ENCODE data around the gene ZSWIM7. TPM values are rescaled to one million over a fixed set of nuclear protein-coding genes. Genes with fewer than 3 reads are reported as not detected.
A peak's percentile ranks its signal among the peaks of the same experiment; 100 is the strongest.

The ZSWIM7 gene
- total RNA-seq, result 10 to 100 TPM; 19.3 to 20.0 TPM

- Mint-ChIP-seq H3K9me3 (ENCODE audit: insufficient read depth) (no peaks in the 10 kb centered on the region), H3K4me3 (peak within 1 kb of the TSS; percentile 93), H3K27ac (peak within 1 kb of the TSS; percentile 99), H3K4me1 (ENCODE audit: low read depth) (peaks cover 32% of the 10 kb centered on the region), H3K36me3 (ENCODE audit: low read depth) (peaks cover 40% of the 10 kb centered on the region), H3K27me3 (ENCODE audit: low read depth) (no peaks in the 10 kb centered on the region)
- ATAC-seq (peak; percentile 91), DNase-seq (peak; percentile 96)
- ChIA-PET CTCF (interaction anchor here (0.6 to 2.9 kb wide), 10 partner anchors 12 to 579 kb away, joined by 3 to 28 read pairs (median 4); partner anchors contain the start of gene ADORA2B), POLR2A (interaction anchor here (0.6 to 2.4 kb wide), 6 partner anchors 10 to 211 kb away, joined by 3 to 11 read pairs (median 3); partner anchors contain the start of gene ADORA2B)
These were observed at the start of gene ZSWIM7, which contains the start of gene TTC19 for GRCh38 chr17:15999141-15999973. ZSWIM7 (minus strand) TSS chr17:15999704; CDS start chr17:15999594, 110 bp downstream. TTC19 (plus strand) TSS chr17:15999824; CDS start chr17:15999849, 25 bp downstream.

DNA sequence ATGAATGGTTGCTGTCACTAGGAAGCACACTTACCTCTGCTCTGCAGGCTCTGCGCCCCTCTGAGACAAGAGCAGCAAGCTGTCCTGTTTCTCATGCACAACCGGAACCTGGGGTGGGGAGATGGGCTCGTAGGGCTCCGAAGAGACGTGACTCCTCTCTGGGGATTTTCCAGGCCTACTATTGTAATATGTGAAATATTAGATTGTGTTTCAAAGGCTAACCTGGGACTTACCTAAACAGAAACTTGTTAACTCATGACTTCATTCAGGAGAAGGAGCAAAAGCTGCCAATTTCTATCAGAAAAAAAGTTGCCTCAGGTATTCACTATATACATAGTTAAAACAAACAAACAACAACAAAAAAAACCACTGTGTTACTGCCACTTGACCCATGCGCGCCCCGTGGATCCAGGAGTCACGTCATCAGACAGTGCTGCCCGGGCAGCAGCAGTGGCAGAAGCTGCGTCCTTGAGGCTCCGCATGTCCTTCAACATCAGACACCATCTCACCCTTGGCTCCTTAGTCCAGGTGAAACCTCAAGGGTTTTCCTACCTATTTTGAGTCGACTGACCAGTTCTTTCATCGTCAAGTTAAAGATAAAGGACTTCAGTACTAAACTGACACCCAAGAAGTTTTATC, 49.4 kb upstream of the ZSWIM7 start:
- Mint-ChIP-seq H3K9me3 (ENCODE audit: insufficient read depth) (no peaks in the 10 kb centered on the region), H3K27ac (no peak overlapping the region), H3K4me1 (ENCODE audit: low read depth) (peaks cover 18% of the 10 kb centered on the region), H3K27me3 (ENCODE audit: low read depth) (no peaks in the 10 kb centered on the region), H3K4me3 (no peak overlapping the region), H3K36me3 (ENCODE audit: low read depth) (peaks cover 59% of the 10 kb centered on the region)
- DNase-seq (no peak), ATAC-seq (no peak)
- CTCF ChIA-PET, result no interaction called here
- POLR2A ChIA-PET, result no interaction called here

DNA sequence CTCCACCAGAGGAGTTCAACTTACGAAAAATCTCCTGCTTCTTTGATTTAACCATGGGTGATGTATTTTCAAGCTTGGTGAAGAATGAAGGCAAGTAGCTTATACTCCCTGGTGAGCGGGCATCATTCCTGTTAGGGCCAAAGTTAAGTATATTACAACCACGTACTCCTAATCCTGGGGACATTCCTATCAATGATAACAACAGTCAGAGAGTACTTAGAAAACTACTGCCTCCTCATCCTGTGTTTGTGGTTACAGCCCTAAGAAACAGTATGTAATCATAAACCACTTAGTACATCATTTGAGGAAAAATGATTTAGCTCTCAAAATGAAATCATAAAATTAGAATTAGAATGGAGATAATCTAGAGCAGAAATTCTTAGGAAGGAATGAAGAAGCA, 47.5 kb upstream of the ZSWIM7 start:
- H3K27me3 Mint-ChIP-seq (ENCODE audit: low read depth), result no peaks in the 10 kb centered on the region
- H3K4me3 Mint-ChIP-seq, result no peak overlapping the region
- H3K27ac Mint-ChIP-seq, result no peak overlapping the region
- H3K36me3 Mint-ChIP-seq (ENCODE audit: low read depth), result peaks cover 58% of the 10 kb centered on the region
- ATAC-seq (no peak), DNase-seq (no peak)
- no peaks in the 10 kb centered on the region for H3K9me3 Mint-ChIP-seq (ENCODE audit: insufficient read depth)
- CTCF ChIA-PET, result interaction anchor here (1.4 to 1.7 kb wide), 2 partner anchors 9 to 19 kb away, joined by 4 to 6 read pairs; no protein-coding TSS in a partner anchor
- POLR2A ChIA-PET, result no interaction called here
- H3K4me1 Mint-ChIP-seq (ENCODE audit: low read depth), result peaks cover 15% of the 10 kb centered on the region

GRCh38 chr17:16044487-16044886, 45.0 kb upstream of the ZSWIM7 start:
- H3K36me3 Mint-ChIP-seq (ENCODE audit: low read depth), result peaks cover 64% of the 10 kb centered on the region

GRCh38 chr17:16040710-16041251, 41.3 kb upstream of the ZSWIM7 start:
- H3K9me3 Mint-ChIP-seq (ENCODE audit: insufficient read depth), result no peaks in the 10 kb centered on the region
- no peak for ATAC-seq
- no peak for DNase-seq
- ChIA-PET POLR2A (no interaction called here), CTCF (no interaction called here)
- H3K4me1 Mint-ChIP-seq (ENCODE audit: low read depth), result no peaks in the 10 kb centered on the region
- H3K27me3 Mint-ChIP-seq (ENCODE audit: low read depth), result no peaks in the 10 kb centered on the region
- peaks cover 70% of the 10 kb centered on the region for H3K36me3 Mint-ChIP-seq (ENCODE audit: low read depth)
- H3K27ac Mint-ChIP-seq, result peak overlapping the region; percentile 43
- H3K4me3 Mint-ChIP-seq, result no peak overlapping the region

More at GRCh38 chr17:16044487-16044886, 45.0 kb upstream of the ZSWIM7 start:
- DNase-seq (no peak), ATAC-seq (no peak)
- no peak overlapping the region for H3K4me3 Mint-ChIP-seq
- no peak overlapping the region for H3K27ac Mint-ChIP-seq
- ChIA-PET POLR2A (no interaction called here), CTCF (no interaction called here)
- no peaks in the 10 kb centered on the region for H3K27me3 Mint-ChIP-seq (ENCODE audit: low read depth)
- H3K9me3 Mint-ChIP-seq (ENCODE audit: insufficient read depth), result no peaks in the 10 kb centered on the region
- peaks cover 15% of the 10 kb centered on the region for H3K4me1 Mint-ChIP-seq (ENCODE audit: low read depth)

GRCh38 chr17:16037636-16038035, 38.1 kb upstream of the ZSWIM7 start:
- no peak for DNase-seq
- ChIA-PET POLR2A (no interaction called here), CTCF (interaction anchor here (0.8 to 1.9 kb wide), 2 partner anchors 9 kb away, joined by 3 to 6 read pairs; no protein-coding TSS in a partner anchor)
- peak overlapping the region; percentile 26 for H3K27ac Mint-ChIP-seq
- ATAC-seq, result no peak
- H3K4me3 Mint-ChIP-seq, result no peak overlapping the region
- H3K4me1 Mint-ChIP-seq (ENCODE audit: low read depth), result peaks cover 6% of the 10 kb centered on the region
- H3K27me3 Mint-ChIP-seq (ENCODE audit: low read depth), result no peaks in the 10 kb centered on the region
- H3K36me3 Mint-ChIP-seq (ENCODE audit: low read depth), result peaks cover 76% of the 10 kb centered on the region
- no peaks in the 10 kb centered on the region for H3K9me3 Mint-ChIP-seq (ENCODE audit: insufficient read depth)

DNA sequence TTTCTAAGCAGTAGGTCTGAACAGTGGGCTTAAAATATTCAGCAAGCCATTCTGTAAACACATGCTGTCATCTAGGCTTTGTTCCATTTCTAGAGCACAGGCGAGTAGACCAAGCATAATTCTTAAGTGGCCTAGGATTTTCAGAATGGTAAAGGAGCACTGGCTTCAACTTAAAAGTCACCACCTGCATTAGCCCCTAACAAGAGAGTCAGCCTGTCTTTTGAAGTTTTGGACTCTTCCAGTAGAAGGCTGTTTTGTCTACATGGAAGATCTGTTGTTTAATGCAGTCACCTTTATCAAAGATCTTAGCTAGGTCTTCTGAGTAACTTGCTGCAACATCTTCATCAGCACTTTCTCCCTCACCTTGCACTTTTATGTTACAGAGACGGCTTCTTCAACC, 36.8 kb upstream of the ZSWIM7 start:
- Mint-ChIP-seq H3K27ac (no peak overlapping the region), H3K4me1 (ENCODE audit: low read depth) (peaks cover 6% of the 10 kb centered on the region), H3K4me3 (no peak overlapping the region), H3K9me3 (ENCODE audit: insufficient read depth) (no peaks in the 10 kb centered on the region), H3K27me3 (ENCODE audit: low read depth) (no peaks in the 10 kb centered on the region), H3K36me3 (ENCODE audit: low read depth) (peaks cover 79% of the 10 kb centered on the region)
- no peak for ATAC-seq
- no peak for DNase-seq
- CTCF ChIA-PET, result no interaction called here
- POLR2A ChIA-PET, result no interaction called here

DNA sequence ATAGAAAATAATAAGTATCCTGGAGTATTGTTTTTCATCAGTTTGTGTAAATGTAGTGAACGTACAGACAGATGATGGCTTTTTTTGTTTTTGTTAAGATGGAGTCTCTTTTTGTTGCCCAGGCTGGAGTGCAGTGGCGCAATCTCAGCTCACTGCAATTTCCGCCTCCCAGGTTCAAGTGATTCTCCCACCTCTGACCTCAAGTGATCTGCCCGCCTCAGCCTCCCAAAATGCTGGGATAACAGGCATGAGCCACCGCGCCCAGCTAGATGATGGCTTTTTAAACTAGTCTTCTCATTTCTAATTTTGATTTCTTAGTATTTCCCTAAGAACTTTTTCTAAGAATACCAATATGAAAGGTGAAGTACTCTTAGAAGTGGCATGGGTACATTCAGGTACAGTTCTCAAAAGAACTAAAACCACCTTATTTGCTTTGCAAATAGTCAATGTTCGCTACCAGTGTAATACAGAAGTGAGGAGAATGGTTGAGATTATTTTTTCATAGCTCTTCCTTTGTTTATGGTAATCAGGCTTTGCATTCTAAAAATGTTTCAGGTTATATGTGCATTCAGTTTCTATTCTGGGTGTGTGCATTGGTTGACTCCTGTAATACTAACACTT, 34.3 kb upstream of the ZSWIM7 start:
- peak overlapping the region; percentile 39 for H3K27ac Mint-ChIP-seq
- H3K36me3 Mint-ChIP-seq (ENCODE audit: low read depth), result peaks cover 87% of the 10 kb centered on the region
- ATAC-seq (no peak), DNase-seq (no peak)
- H3K9me3 Mint-ChIP-seq (ENCODE audit: insufficient read depth), result no peaks in the 10 kb centered on the region
- peaks cover 6% of the 10 kb centered on the region for H3K4me1 Mint-ChIP-seq (ENCODE audit: low read depth)
- H3K4me3 Mint-ChIP-seq, result no peak overlapping the region
- H3K27me3 Mint-ChIP-seq (ENCODE audit: low read depth), result no peaks in the 10 kb centered on the region
- ChIA-PET CTCF (interaction anchor here (1.2 kb wide), 1 partner anchor 9 kb away, joined by 3 read pairs; no protein-coding TSS in a partner anchor), POLR2A (no interaction called here)

DNA sequence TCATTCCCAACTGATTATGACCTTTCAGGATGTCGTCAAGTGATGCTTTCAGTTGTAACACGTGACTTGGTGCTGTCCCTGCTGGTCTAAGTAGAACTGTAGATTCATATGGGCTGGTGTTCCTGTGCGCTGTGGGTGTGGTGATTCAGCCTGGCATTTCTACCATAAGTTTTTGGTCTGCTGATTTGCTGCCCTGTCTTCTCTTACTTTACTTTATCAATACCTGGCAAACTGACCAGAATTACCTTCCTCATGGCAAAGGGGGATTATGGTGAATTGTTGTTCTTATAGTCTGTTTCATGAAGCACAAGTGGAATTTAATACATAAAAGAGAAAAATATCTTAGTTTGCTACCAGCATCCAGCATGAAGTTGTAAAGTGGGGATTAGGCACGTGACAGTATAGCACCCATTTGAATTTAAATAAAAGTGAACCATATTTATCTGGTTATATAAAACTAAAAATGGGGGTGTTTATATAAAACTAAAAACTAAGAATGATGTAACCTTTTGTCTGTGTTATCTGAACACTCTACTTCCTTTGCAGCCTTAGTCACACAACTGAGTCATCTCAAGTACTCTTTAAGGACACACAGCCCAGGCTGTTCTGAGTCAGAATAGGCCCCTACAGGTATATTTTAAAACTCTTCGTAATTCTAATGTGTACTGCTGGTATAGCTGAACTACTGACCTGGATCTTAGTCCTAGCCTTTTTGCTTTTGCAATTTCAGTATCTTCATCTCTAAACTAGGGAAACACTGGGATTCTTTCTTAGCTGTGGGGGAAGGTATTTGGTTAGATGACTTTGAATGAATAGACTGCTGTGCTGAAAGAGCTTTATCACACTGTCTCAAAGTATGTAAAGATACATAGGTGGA, 28.4 kb upstream of the ZSWIM7 start:
- Mint-ChIP-seq H3K36me3 (ENCODE audit: low read depth) (peaks cover 86% of the 10 kb centered on the region), H3K4me1 (ENCODE audit: low read depth) (peaks cover 25% of the 10 kb centered on the region), H3K27me3 (ENCODE audit: low read depth) (no peaks in the 10 kb centered on the region), H3K4me3 (no peak overlapping the region), H3K27ac (peak overlapping the region; percentile 83), H3K9me3 (ENCODE audit: insufficient read depth) (no peaks in the 10 kb centered on the region)
- POLR2A ChIA-PET, result no interaction called here
- CTCF ChIA-PET, result interaction anchor here (0.8 to 2.0 kb wide), 6 partner anchors 10 to 325 kb away, joined by 3 to 6 read pairs (median 4); no protein-coding TSS in a partner anchor
- ATAC-seq (peak; percentile 98), DNase-seq (peak; percentile 58)

GRCh38 chr17:16026895-16027294, 27.4 kb upstream of the ZSWIM7 start:
- no peaks in the 10 kb centered on the region for H3K9me3 Mint-ChIP-seq (ENCODE audit: insufficient read depth)
- POLR2A ChIA-PET, result interaction anchor here (0.8 kb wide), 1 partner anchor 27 kb away, joined by 3 read pairs; the partner anchor contains the start of genes TTC19 and ZSWIM7
- peaks cover 80% of the 10 kb centered on the region for H3K36me3 Mint-ChIP-seq (ENCODE audit: low read depth)
- H3K27me3 Mint-ChIP-seq (ENCODE audit: low read depth), result no peaks in the 10 kb centered on the region
- no peak for ATAC-seq
- no peak for DNase-seq
- no peak overlapping the region for H3K4me3 Mint-ChIP-seq
- CTCF ChIA-PET, result interaction anchor here (1.4 to 2.0 kb wide), 2 partner anchors 20 to 21 kb away, joined by 4 to 6 read pairs; no protein-coding TSS in a partner anchor
- peaks cover 25% of the 10 kb centered on the region for H3K4me1 Mint-ChIP-seq (ENCODE audit: low read depth)
- H3K27ac Mint-ChIP-seq, result peak overlapping the region; percentile 83

GRCh38 chr17:16025202-16025601, 25.7 kb upstream of the ZSWIM7 start:
- ATAC-seq (no peak), DNase-seq (no peak)
- H3K4me1 Mint-ChIP-seq (ENCODE audit: low read depth), result peaks cover 25% of the 10 kb centered on the region
- H3K4me3 Mint-ChIP-seq, result no peak overlapping the region
- H3K9me3 Mint-ChIP-seq (ENCODE audit: insufficient read depth), result no peaks in the 10 kb centered on the region
- H3K36me3 Mint-ChIP-seq (ENCODE audit: low read depth), result peaks cover 75% of the 10 kb centered on the region
- ChIA-PET CTCF (interaction anchor here (1.0 kb wide), 1 partner anchor 20 kb away, joined by 3 read pairs; no protein-coding TSS in a partner anchor), POLR2A (no interaction called here)
- H3K27ac Mint-ChIP-seq, result no peak overlapping the region
- H3K27me3 Mint-ChIP-seq (ENCODE audit: low read depth), result no peaks in the 10 kb centered on the region

Measured in activated CD8-positive, alpha-beta T cell treated with anti-CD3 and anti-CD28 coated beads, Interleukin-2, amount 10 ng/mL, durations not matched to agents 7 days and 5 days (primary cell).